B cell (primary cell): ENCODE measurements around the gene S100A7. TPM values are rescaled to one million over a fixed set of nuclear protein-coding genes. Genes with fewer than 3 reads are reported as not detected.

Experiments
- ATAC-seq: fragments of 200-7000 bp; cut with Tn5 transposase; one replicate; pipeline ENCODE4 v1.10.0; 2021; ENCODE audit warnings: low read depth, mild to moderate bottlenecking, moderate number of reproducible peaks, moderate library complexity
- CTCF ChIA-PET: fragments of 350-600 bp; sonication (Branson Sonifier 250); formaldehyde crosslinking; loops from one replicate; lab custom pipeline; 2021; ENCODE audit warnings: antibody characterized with exemption, inconsistent platforms; lab: Charles Lee
- POLR2A ChIA-PET: fragments of 350-600 bp; sonication (Branson Sonifier 250); formaldehyde crosslinking; loops from one replicate; lab custom pipeline; 2021; ENCODE audit warnings: antibody characterized with exemption; lab: Charles Lee
- DNase-seq: peaks from one replicate; pipeline ENCODE4 v3.0.0; 2013
- H2AFZ ChIP-seq: 2 replicates; pipeline ENCODE4 v1.6.1; 2012; ENCODE audit warnings: mild to moderate bottlenecking, low read depth, low read length; ENCODE audit not compliant: insufficient read depth, poor library complexity, severe bottlenecking
- H3K27ac ChIP-seq, 2 donors: 1 replicate in 1 of 2; 2 replicates in 1 of 2; pipeline ENCODE4 v1.5.1; 2012 to 2013; ENCODE audit warnings: low read length in 2 of 2, mild to moderate bottlenecking in 2 of 2, moderate library complexity in 1 of 2
- H3K27me3 ChIP-seq, 4 experiments: fragments of 200-600 bp in 1 of 4; sonication (generic) in 1 of 4; replicated peaks in 1 of 4; 1 replicate in 2 of 4; 2 replicates in 2 of 4; pipeline versions ENCODE4 v1.6.1 to v1.7.0; 2013 to 2016; ENCODE audit warnings: low read length in 3 of 4, mild to moderate bottlenecking in 2 of 4, mixed read lengths in 1 of 4, moderate library complexity in 1 of 4; ENCODE audit not compliant: insufficient read depth in 4 of 4, control insufficient read depth in 3 of 4; ENCODE audit errors: control extremely low read depth in 1 of 4
- H3K36me3 ChIP-seq, 2 experiments: replicated peaks in 1 of 2; 1 replicate in 1 of 2; 2 replicates in 1 of 2; pipeline versions ENCODE4 v1.6.1 to v1.7.1; 2013; ENCODE audit warnings: low read length in 1 of 2; ENCODE audit not compliant: insufficient read depth in 2 of 2, control insufficient read depth in 1 of 2; ENCODE audit errors: control extremely low read depth in 1 of 2, extremely low read depth in 1 of 2
- H3K4me1 ChIP-seq, 2 donors: fragments of 200-600 bp in 1 of 2; sonication (generic) in 1 of 2; 1 replicate in 1 of 2; 2 replicates in 1 of 2; pipeline versions ENCODE4 v1.5.1 to v1.6.1; 2013 to 2017; ENCODE audit warnings: low read length in 2 of 2; ENCODE audit not compliant: control insufficient read depth in 2 of 2, insufficient read depth in 2 of 2
- H3K4me2 ChIP-seq: replicated peaks from 2 replicates; pipeline ENCODE3; 2012; ENCODE audit warnings: mild to moderate bottlenecking, low read depth, low read length; ENCODE audit not compliant: poor library complexity, severe bottlenecking
- H3K4me3 ChIP-seq, 5 experiments: fragments of 200-600 bp in 1 of 5; sonication (generic) in 1 of 5; 1 replicate in 3 of 5; 2 replicates in 2 of 5; pipeline versions ENCODE4 v1.5.1 to v1.7.0; 2011 to 2016; ENCODE audit warnings: low read length in 4 of 5, mild to moderate bottlenecking in 4 of 5, low read depth in 2 of 5, control low read depth in 1 of 5, moderate library complexity in 1 of 5; ENCODE audit not compliant: insufficient read depth in 1 of 5; ENCODE audit errors: control extremely low read depth in 1 of 5, extremely low read depth in 1 of 5
- H3K79me2 ChIP-seq: fragments of 200-600 bp; sonication (generic); one replicate; pipeline ENCODE4 v1.6.0; 2016; ENCODE audit warnings: low read length; ENCODE audit not compliant: control insufficient read depth, insufficient read depth
- H3K9ac ChIP-seq: fragments of 200-600 bp; sonication (generic); 2 replicates; pipeline ENCODE4 v1.6.1; 2017; ENCODE audit warnings: mild to moderate bottlenecking, low read length, moderate library complexity
- H3K9me3 ChIP-seq, 3 donors: one replicate each; pipeline versions ENCODE4 v1.6.1 to v1.7.1; 2013; ENCODE audit warnings: low read length in 2 of 3; ENCODE audit not compliant: control insufficient read depth in 2 of 3, insufficient read depth in 1 of 3; ENCODE audit errors: control extremely low read depth in 1 of 3
- H4K20me1 ChIP-seq: 2 replicates; pipeline ENCODE4 v1.6.0; 2012; ENCODE audit warnings: mild to moderate bottlenecking, low read length; ENCODE audit not compliant: insufficient read depth, control insufficient read depth, poor library complexity, severe bottlenecking
- H3K27ac Mint-ChIP-seq: one replicate; pipeline ENCODE4 v1.8.0; 2021; ENCODE audit warnings: mixed read lengths
- H3K27me3 Mint-ChIP-seq: one replicate; pipeline ENCODE4 v1.8.0; 2021; ENCODE audit warnings: mixed read lengths
- H3K4me1 Mint-ChIP-seq: one replicate; pipeline ENCODE4 v1.8.0; 2021; ENCODE audit warnings: mixed read lengths
- H3K4me3 Mint-ChIP-seq: one replicate; pipeline ENCODE4 v1.8.0; 2021; ENCODE audit warnings: mixed read lengths
- H3K9me3 Mint-ChIP-seq: one replicate; pipeline ENCODE4 v1.8.0; 2022; ENCODE audit warnings: mixed read lengths; ENCODE audit not compliant: insufficient read depth
- EZH2 ChIP-seq: IDR thresholded peaks from 2 replicates; pipeline ENCODE4 v1.6.1; 2012; ENCODE audit warnings: borderline replicate concordance, low read depth, mild to moderate bottlenecking, moderate library complexity, low read length; ENCODE audit not compliant: insufficient read depth, poor library complexity, severe bottlenecking
- WGBS: methylation state at CpG from one replicate; pipeline ENCODE4 v1.1.5; 2013; ENCODE audit warnings: missing lambda C conversion rate; ENCODE audit not compliant: insufficient coverage; 5-methylcytosine and 5-hydroxymethylcytosine counted together
- intact Hi-C: fragments of 100-400 bp; cut with micrococcal nuclease; formaldehyde crosslinking; loops from one replicate; pipeline ENCODE4 v1.10.0; 2022
- polyA plus RNA-seq: library from polyadenylated mRNA; depleted of rRNA; stranded (reverse); fragments of >200 nt; gene quantifications from 2 replicates; pipeline ENCODE4 v1.2.3, GENCODE V29; 2012
- total RNA-seq, 2 donors: library from RNA; stranded (reverse); fragments of 120-200 nt in 1 of 2; gene quantifications; 1 replicate in 1 of 2; 2 replicates in 1 of 2; pipeline versions ENCODE4 v1.2.3 to v1.2.4, GENCODE V29; 2013 to 2022
- TF ChIP-seq, protein P1 (sequence below): fragments of 200-600 bp; IDR thresholded peaks from one replicate; pipeline ENCODE4 v1.8.0; 2022; ENCODE audit warnings: antibody characterized with exemption, mild to moderate bottlenecking

Gene S100A7
- total and polyA plus RNA-seq, 2 donors (not counting 1 experiment from before 2014, with no cell fraction given): not detected

DNA sequence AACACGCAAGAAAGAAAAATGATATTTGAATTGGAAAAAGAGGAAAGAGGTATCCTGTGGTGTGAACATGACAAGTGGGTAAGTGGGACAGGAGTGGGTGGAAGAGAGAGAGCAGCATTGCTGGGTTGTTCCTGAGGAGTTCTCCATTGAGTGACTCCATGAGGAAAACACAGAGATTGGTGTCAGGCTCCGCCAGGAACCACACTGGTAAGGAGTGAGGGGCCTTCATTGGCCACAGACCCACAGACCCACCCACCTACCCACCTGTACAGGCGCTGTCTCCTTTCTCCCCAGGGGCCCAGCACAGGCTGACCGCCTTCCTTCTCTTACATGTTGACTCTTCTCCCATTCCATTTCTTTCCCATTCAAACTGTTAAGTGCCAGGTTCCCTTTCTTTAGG lies 23.2 kb downstream of the S100A7 start:
- WGBS: 100% methylated on average over 2 of the region's 4 CpGs

DNA sequence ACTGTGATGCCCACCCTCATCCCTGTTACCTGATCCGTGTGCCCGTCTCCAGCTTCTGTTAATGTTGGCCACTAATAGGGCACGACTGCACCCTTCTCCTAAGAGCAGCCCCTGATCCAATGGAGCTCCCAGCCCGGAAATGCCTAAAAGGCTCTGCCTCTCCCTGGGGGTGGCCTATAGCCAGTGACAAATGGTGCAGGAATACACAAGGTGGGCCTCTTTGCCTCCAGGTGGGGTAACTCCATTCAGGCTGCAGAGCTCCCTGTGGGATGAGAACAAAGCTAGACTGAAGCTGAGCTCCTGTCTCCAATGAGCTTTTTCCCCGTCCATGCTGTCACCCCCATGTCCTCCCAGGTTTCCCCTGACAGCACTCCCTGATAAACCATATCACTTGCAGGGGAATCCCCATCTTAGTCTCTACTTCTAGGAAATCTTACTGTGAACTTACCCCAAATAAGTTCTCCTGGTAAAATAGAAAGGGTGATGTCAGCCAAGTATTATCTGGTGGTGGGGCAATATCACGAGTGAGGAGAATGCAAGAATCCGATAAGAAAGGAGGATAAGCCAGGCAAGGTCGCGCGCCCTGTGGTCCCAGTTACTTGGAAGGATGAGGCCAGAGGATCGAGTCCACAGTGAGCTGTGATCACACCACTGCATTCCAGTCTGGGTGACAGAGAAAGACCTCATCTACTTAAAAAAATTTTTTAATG lies 25.6 kb downstream of the S100A7 start:
- 88% methylated on average over 10 of the region's 11 CpGs for WGBS
- Histone ChIP-seq H3K4me2 (no peak overlapping the region), H2AFZ (no peak overlapping the region), H3K27me3 (peaks cover 0 to 5% (median 0%) of the 10 kb centered on the region in 4 experiments), H4K20me1 (no peaks in the 10 kb centered on the region), H3K27ac (no peak overlapping the region), H3K4me3 (no peak overlapping the region), H3K79me2 (no peaks in the 10 kb centered on the region), H3K36me3 (no peaks in the 10 kb centered on the region), H3K4me1 (no peaks in the 10 kb centered on the region), H3K9me3 (no peaks in the 10 kb centered on the region), H3K9ac (no peak overlapping the region)
- Mint-ChIP-seq H3K4me3 (no peak overlapping the region), H3K4me1 (no peaks in the 10 kb centered on the region), H3K27me3 (peaks cover 39% of the 10 kb centered on the region), H3K9me3 (no peaks in the 10 kb centered on the region), H3K27ac (no peak overlapping the region)
- ATAC-seq: no peak
- intact Hi-C loops: no loop called here
- ChIA-PET POLR2A (no interaction called here), CTCF (interaction anchor here (1.3 kb wide), 1 partner anchor 60 kb away, joined by 3 read pairs; no protein-coding TSS in a partner anchor)
- no peak for TF ChIP-seq EZH2
- no peak for DNase-seq

More for the DNA sequence above, 23.2 kb downstream of the S100A7 start:
- intact Hi-C loops: no loop called here
- H3K4me3 Mint-ChIP-seq: no peak overlapping the region
- H2AFZ ChIP-seq: no peak overlapping the region
- H3K4me1 Mint-ChIP-seq: no peaks in the 10 kb centered on the region
- no peaks in the 10 kb centered on the region for H3K36me3 ChIP-seq
- H3K27me3 Mint-ChIP-seq: peaks cover 34% of the 10 kb centered on the region
- no peak for TF ChIP-seq EZH2
- TF ChIP-seq, protein P1, sequence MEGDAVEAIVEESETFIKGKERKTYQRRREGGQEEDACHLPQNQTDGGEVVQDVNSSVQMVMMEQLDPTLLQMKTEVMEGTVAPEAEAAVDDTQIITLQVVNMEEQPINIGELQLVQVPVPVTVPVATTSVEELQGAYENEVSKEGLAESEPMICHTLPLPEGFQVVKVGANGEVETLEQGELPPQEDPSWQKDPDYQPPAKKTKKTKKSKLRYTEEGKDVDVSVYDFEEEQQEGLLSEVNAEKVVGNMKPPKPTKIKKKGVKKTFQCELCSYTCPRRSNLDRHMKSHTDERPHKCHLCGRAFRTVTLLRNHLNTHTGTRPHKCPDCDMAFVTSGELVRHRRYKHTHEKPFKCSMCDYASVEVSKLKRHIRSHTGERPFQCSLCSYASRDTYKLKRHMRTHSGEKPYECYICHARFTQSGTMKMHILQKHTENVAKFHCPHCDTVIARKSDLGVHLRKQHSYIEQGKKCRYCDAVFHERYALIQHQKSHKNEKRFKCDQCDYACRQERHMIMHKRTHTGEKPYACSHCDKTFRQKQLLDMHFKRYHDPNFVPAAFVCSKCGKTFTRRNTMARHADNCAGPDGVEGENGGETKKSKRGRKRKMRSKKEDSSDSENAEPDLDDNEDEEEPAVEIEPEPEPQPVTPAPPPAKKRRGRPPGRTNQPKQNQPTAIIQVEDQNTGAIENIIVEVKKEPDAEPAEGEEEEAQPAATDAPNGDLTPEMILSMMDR: no peak
- no peak overlapping the region for H3K27ac ChIP-seq
- no peaks in the 10 kb centered on the region for H3K27me3 ChIP-seq
- H3K79me2 ChIP-seq: no peaks in the 10 kb centered on the region
- no peak for DNase-seq
- ChIA-PET CTCF (no interaction called here), POLR2A (no interaction called here)
- no peak overlapping the region for H3K27ac Mint-ChIP-seq
- no peak overlapping the region for H3K4me2 ChIP-seq
- no peak overlapping the region for H3K9ac ChIP-seq
- H3K9me3 ChIP-seq: no peaks in the 10 kb centered on the region
- no peak overlapping the region for H3K4me3 ChIP-seq
- no peaks in the 10 kb centered on the region for H3K4me1 ChIP-seq
- no peaks in the 10 kb centered on the region for H3K9me3 Mint-ChIP-seq
- no peak for ATAC-seq
- no peaks in the 10 kb centered on the region for H4K20me1 ChIP-seq
